Brain microvascular endothelial cell (primary cell): ENCODE data around the gene ADAM21.
"Not testable (repeated sequence)": the region's sequence is repeated elsewhere in the genome, so short reads cannot be mapped to it uniquely, and the experiment has no call there.

Source experiments
- DNase-seq: peaks from one replicate; pipeline ENCODE4 v3.0.0-alpha.2; 2020
- H3K27ac ChIP-seq: fragments of 250-450 bp; sonication (Bioruptor Pico); 2 replicates; pipeline ENCODE4 v1.5.1; 2020; ENCODE audit warnings: mild to moderate bottlenecking, moderate library complexity
- H3K27me3 ChIP-seq: fragments of 250-450 bp; sonication (Bioruptor Pico); replicated peaks from 2 replicates; pipeline ENCODE4 v1.5.1; 2020; ENCODE audit warnings: mild to moderate bottlenecking
- H3K36me3 ChIP-seq: fragments of 250-450 bp; sonication (Bioruptor Pico); replicated peaks from 2 replicates; pipeline ENCODE4 v1.5.1; 2020; ENCODE audit warnings: mild to moderate bottlenecking
- H3K4me3 ChIP-seq: 2 replicates; pipeline ENCODE4 v1.5.1; 2011; ENCODE audit warnings: low read depth, mild to moderate bottlenecking, control low read depth, low read length, moderate library complexity
- in situ Hi-C: cut with HindIII; loops from 2 replicates; pipeline ENCODE4 v1.10.0; 2017; ENCODE audit warnings: low sequenced_read_pairs, low pct_ligation_motif_present
- TF ChIP-seq, protein P1 (sequence below): IDR thresholded peaks from 2 replicates; pipeline ENCODE4 v1.5.1; 2011; ENCODE audit warnings: low read depth, mild to moderate bottlenecking, moderate library complexity, low read length, control low read depth, inconsistent platforms; ENCODE audit errors: missing control alignments

Gene ADAM21

DNA sequence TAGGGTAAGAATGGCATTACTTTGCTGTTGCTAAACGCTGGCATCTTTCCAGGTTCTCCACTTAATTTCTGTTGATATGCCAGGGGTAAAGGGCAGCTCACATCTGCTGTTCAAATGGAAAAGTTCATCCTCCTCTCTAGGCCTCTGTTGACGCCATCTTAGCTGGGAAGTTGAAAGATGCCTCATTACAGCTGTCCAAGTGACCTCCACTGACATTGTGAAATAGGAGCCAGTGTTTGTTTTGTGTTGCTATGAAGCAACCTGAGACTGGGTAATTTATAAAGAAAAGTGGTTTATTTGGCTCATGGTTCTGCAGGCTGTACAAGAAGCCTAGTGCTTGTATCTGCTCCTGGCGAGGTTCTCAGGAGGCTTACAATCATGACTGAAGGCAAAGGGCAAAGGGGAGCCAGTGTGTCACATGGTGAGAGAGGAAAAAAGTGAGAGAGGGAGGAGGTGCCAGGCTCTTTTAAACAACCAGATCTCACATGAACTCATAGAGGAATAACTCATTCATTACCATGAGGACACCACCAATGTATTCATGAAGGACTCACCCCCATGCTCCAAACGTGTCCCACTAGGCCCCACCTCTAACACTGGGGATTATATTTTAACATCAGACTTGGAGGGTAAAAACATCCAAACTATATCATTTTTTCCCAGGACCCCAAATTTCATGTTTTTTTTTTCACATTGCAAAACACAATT is 3.2 kb upstream of the ADAM21 start:
- Histone ChIP-seq H3K27ac (no peak overlapping the region), H3K27me3 (no peaks in the 10 kb centered on the region), H3K36me3 (no peaks in the 10 kb centered on the region), H3K4me3 (no peak overlapping the region)
- in situ Hi-C loops, result no loop called here
- DNase-seq, result peak; percentile 4
- TF ChIP-seq, protein P1, sequence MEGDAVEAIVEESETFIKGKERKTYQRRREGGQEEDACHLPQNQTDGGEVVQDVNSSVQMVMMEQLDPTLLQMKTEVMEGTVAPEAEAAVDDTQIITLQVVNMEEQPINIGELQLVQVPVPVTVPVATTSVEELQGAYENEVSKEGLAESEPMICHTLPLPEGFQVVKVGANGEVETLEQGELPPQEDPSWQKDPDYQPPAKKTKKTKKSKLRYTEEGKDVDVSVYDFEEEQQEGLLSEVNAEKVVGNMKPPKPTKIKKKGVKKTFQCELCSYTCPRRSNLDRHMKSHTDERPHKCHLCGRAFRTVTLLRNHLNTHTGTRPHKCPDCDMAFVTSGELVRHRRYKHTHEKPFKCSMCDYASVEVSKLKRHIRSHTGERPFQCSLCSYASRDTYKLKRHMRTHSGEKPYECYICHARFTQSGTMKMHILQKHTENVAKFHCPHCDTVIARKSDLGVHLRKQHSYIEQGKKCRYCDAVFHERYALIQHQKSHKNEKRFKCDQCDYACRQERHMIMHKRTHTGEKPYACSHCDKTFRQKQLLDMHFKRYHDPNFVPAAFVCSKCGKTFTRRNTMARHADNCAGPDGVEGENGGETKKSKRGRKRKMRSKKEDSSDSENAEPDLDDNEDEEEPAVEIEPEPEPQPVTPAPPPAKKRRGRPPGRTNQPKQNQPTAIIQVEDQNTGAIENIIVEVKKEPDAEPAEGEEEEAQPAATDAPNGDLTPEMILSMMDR, result no peak

DNA sequence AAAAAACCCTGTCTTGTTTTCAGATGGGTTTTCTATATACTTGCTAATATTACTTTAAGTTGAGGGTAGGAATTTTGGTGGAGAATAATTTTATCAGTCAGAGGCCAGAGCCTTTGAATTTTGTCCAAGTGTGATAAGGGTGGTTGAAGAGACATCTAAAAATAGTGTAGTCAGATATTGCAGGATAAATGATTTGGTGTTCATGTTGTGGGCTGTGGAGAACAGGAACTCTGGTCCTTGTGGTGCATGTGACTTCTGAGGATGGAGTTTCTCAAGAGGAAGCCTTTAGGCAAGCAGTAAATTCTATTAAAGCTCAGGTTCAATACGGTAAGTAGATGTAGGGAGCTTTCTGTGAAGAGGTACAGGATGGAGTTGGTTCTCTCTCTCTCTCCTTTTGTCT is 2.8 kb downstream of the ADAM21 start:
- TF ChIP-seq, protein P1, result no peak
- in situ Hi-C loops, result no loop called here
- Histone ChIP-seq H3K27ac (no peak overlapping the region), H3K36me3 (no peaks in the 10 kb centered on the region), H3K27me3 (no peaks in the 10 kb centered on the region), H3K4me3 (no peak overlapping the region)
- DNase-seq, result no peak

DNA sequence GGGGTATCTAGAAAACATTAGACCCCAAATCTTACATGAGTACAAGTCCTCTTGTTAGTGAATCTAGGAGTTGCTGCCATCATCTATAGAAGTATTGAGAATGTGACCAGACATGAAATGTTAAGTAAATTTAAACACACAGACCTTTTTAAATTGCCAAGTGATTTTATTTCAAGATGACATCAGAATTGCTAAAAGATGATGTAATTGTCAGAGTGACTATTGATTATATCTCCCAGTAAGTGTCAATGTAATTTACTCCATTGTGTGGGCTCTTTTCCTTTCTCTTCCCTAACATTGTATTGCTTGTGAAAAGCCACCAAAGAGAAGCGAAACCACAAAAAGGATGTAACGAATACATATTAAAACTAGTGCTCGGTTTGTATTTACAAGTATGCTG is 16.8 kb downstream of the ADAM21 start:
- Histone ChIP-seq H3K4me3 (no peak overlapping the region), H3K36me3 (no peaks in the 10 kb centered on the region), H3K27me3 (no peaks in the 10 kb centered on the region), H3K27ac (no peak overlapping the region)
- DNase-seq, result no peak
- TF ChIP-seq, protein P1, result no peak
- in situ Hi-C loops, result no loop called here

DNA sequence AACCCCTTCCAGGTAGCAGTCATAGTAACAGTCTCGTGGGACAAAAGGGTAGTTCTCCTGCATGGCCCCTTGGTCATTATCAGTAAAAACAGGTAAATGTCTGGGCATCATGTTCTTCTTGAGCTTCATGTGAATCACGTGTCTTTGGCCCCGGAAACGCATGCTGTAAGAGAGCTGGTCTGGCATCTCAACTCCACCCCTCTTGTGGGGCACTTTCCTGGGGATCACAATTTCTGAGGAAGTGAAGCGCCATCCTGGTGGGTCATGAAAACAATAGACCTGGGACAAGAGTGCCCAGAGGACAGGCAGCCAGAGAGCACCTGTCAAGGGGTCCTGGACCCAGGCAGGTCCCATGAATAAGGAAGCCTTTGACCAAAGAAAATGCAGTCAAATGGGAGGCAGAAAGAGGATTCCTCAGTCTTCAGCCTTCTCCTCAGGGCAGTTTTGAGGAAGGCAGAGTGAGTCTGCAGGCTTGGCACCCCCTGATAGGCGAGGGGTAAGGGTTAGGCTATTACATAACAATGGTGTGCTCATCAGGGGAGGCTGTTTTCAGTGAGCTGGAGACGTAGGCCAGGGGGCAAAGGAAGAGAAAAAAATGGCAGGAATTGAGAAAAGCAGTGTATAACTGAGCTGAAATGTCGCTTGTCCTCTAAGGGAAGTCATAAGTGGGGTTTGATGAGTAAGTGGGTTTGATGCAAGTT is 19.0 kb downstream of the ADAM21 start:
- in situ Hi-C loops, H3K36me3 ChIP-seq, H3K4me3 ChIP-seq, H3K27me3 ChIP-seq, DNase-seq, H3K27ac ChIP-seq: not testable (repeated sequence)

DNA sequence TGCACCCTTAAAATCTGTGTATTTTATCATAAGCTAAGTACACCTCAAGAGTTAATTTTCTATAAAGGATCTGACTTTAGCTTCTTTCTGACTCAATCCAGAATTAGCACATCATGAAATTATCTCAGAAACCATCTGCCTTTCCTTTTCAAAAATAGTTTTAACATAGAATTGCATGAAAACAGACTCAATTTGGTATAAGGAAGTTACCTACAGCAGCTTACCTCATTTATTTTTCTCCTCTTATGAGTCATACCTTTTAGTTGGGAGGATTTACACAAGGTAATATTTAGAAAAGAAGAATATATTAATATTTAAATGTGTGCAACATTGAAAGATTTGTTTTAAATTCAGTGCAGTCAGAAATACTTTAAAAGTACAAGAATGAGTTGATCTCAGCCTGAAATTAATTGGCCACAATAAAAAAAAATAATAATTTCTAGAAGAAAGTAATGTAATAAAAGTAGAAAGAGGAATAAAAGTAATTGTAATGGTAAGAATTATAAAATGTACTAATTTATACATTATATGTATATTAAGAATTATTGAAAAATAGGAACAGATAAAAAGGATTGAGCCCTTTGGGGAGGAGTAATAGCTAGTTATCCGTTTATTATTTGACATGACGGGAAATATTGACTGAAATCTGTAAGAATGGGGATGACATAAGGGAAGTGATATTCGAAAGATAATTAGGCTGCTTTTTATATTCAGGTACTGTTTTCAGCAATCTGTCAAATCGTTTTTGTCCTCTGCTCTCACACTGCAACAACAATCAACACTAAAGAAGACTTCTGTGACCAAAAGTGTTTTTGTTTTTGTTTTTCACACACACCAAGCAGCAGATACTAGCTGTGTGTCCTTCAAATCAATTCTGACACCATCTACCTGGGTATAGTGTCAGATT is 20.5 kb downstream of the ADAM21 start:
- in situ Hi-C loops, result no loop called here
- H3K36me3 ChIP-seq, result no peaks in the 10 kb centered on the region
- TF ChIP-seq, protein P1, result no peak
- no peak overlapping the region for H3K4me3 ChIP-seq
- DNase-seq, result no peak
- H3K27ac ChIP-seq, result no peak overlapping the region
- no peaks in the 10 kb centered on the region for H3K27me3 ChIP-seq

DNA sequence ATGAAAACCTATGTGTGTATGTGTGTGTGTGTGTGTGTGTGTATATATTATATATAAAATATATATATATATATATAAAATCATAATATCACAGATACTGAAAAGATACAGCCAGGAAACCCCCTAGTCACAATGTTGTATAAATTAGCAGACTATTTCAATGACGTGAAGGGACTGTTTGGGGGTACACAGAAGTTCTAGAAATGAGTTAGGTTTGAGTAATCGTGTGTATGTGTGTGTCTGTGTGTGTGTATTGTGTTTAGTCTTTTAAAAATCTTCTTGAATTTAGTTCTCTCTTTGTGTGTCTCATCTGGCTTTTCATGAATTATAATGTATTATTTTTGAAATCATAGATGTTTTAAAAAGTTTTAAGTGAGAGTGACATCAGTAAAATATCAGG is 21.9 kb downstream of the ADAM21 start:
- in situ Hi-C loops, result no loop called here
- Histone ChIP-seq H3K36me3 (no peaks in the 10 kb centered on the region), H3K27me3 (no peaks in the 10 kb centered on the region), H3K27ac (no peak overlapping the region), H3K4me3 (no peak overlapping the region)
- TF ChIP-seq, protein P1, result no peak
- DNase-seq, result no peak

DNA sequence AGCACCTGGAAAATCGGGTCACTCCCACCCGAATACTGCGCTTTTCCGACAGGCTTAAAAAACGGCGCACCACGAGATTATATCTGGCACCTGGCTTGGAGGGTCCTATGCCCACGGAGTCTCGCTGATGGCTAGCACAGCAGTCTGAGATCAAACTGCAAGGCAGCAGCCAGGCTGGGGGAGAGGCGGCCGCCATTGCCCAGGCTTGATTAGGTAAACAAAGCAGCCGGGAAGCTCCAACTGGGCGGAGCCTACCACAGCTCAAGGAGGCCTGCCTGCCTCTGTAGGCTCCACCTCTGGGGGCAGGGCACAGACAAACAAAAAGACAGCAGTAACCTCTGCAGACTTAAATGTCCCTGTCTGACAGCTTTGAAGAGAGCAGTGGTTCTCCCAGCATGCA is 23.5 kb downstream of the ADAM21 start:
- in situ Hi-C loops, H3K27me3 ChIP-seq, H3K4me3 ChIP-seq, H3K27ac ChIP-seq, DNase-seq, H3K36me3 ChIP-seq: not testable (repeated sequence)

DNA sequence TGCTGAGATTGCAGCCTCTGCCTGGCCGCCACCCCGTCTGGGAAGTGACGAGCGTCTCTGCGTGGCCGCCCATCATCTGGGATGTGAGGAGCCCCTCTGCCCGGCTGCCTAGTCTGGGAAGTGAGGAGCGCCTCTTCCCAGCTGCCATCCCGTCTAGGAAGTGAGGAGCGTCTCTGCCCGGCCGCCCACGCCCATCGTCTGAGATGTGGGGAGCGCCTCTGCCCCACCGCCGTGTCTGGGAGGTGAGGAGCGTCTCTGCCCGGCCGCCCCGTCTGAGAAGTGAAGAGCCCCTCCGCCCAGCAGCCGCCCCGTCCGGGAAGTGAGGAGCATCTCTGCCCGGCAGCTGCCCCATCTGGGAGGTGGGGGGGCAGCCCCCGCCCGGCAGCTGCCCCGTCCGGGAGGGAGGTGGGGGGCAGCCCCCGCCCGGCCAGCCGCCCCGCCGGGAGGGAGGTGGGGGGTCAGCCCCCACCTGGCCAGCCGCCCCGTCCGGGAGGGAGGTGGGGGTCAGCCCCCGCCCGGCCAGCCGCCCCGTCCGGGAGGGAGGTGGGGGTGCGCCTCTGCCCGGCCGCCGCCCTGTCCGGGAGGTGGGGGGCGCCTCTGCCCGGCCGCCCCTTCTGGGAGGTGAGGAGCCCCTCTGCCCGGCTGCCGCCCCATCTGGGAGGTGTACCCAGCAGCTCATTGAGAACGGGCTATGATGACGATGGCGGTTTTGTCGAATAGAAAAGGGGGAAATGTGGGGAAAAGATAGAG is 25.6 kb downstream of the ADAM21 start:
- H3K4me3 ChIP-seq, H3K27me3 ChIP-seq, H3K27ac ChIP-seq, DNase-seq, in situ Hi-C loops, H3K36me3 ChIP-seq: not testable (repeated sequence)
